GM19395 (cell line): ENCODE results near the gene PXDN.
A peak's percentile ranks its signal among the peaks of the same experiment; 100 is the strongest.

Source experiments
- ATAC-seq: cut with Tn5 transposase; IDR thresholded peaks from one replicate; pipeline ENCODE4 v1.9.1; 2021; ENCODE audit warnings: mild to moderate bottlenecking, moderate library complexity; ENCODE audit not compliant: unreplicated experiment

PXDN gene

GRCh38 chr2:1621041-1621440, 123.3 kb downstream of the PXDN start:
- ATAC-seq = no peak

GRCh38 chr2:1620081-1620480, 124.2 kb downstream of the PXDN start:
- no peak for ATAC-seq

- ATAC-seq = no peak
Observed at GRCh38 chr2:1619556-1619955, 124.8 kb downstream of the PXDN start.

- no peak for ATAC-seq
Observed at GRCh38 chr2:1618974-1619373, 125.3 kb downstream of the PXDN start.

- ATAC-seq = no peak
Observed at GRCh38 chr2:1618191-1618961, 125.9 kb downstream of the PXDN start.

GRCh38 chr2:1617425-1618021, 126.8 kb downstream of the PXDN start:
- ATAC-seq = no peak

GRCh38 chr2:1614564-1614963, 129.8 kb downstream of the PXDN start:
- ATAC-seq = peak; percentile 85

- ATAC-seq = no peak
Observed at GRCh38 chr2:1613731-1614354, 130.5 kb downstream of the PXDN start.

GRCh38 chr2:1613078-1613445, 131.3 kb downstream of the PXDN start:
- ATAC-seq = no peak

GRCh38 chr2:1612391-1613077, 131.8 kb downstream of the PXDN start:
- ATAC-seq = no peak

GRCh38 chr2:1611886-1612285, 132.4 kb downstream of the PXDN start:
- no peak for ATAC-seq

GRCh38 chr2:1610096-1610485, 134.2 kb downstream of the PXDN start:
- ATAC-seq = no peak

GRCh38 chr2:1609485-1610095, 134.7 kb downstream of the PXDN start:
- ATAC-seq = no peak

- no peak for ATAC-seq
Observed at GRCh38 chr2:1609040-1609439, 135.3 kb downstream of the PXDN start.

GRCh38 chr2:1607971-1608688, 136.2 kb downstream of the PXDN start:
- ATAC-seq = no peak

GRCh38 chr2:1607236-1607920, 136.9 kb downstream of the PXDN start:
- no peak for ATAC-seq

- ATAC-seq = no peak
Observed at GRCh38 chr2:1606421-1607235, 137.7 kb downstream of the PXDN start.

GRCh38 chr2:1606046-1606400, 138.3 kb downstream of the PXDN start:
- ATAC-seq = no peak
